Endothelial cell of umbilical vein (primary cell): ENCODE results near the gene FARP1. TPM values are rescaled to one million over a fixed set of nuclear protein-coding genes. Genes with fewer than 3 reads are reported as not detected.

Experiments
- BruUV-seq: library from RNA; stranded (reverse); fragments of 400-500 nt; replicated peaks from 2 replicates; lab custom pipeline; 2021; lab: Mats Ljungman, UMichigan
- CTCF ChIA-PET: fragments of 300-600, 350-600 bp; sonication (Branson Sonifier 250); formaldehyde crosslinking; loops from one replicate; lab custom pipeline; 2021; ENCODE audit warnings: antibody characterized with exemption, inconsistent platforms; lab: Charles Lee
- POLR2A ChIA-PET: fragments of 300-600, 350-600 bp; sonication (Branson Sonifier 250); formaldehyde crosslinking; loops from one replicate; lab custom pipeline; 2021; ENCODE audit warnings: antibody characterized with exemption, inconsistent platforms; lab: Charles Lee
- DNase-seq: peaks from one replicate; pipeline ENCODE4 v3.0.0-alpha.2; 2011; ENCODE audit warnings: low read depth, low spot score
- FAIRE-seq: peaks from 2 replicates; lab custom pipeline; 2011; peaks lifted over from hg19 to GRCh38; lab: Jason Lieb, UNC
- H2AFZ ChIP-seq: 2 replicates; pipeline ENCODE4 v1.6.0; 2012; ENCODE audit warnings: low read depth, low read length, control low read depth, inconsistent platforms
- H3K27ac ChIP-seq: 2 replicates; pipeline ENCODE4 v1.5.1; 2011; ENCODE audit warnings: low read depth, mild to moderate bottlenecking, control low read depth, low read length, moderate library complexity; ENCODE audit not compliant: insufficient read depth
- H3K27me3 ChIP-seq, 2 experiments: 2 replicates each; pipeline versions ENCODE4 v1.6.0 to v1.6.1; 2011; ENCODE audit warnings: low read length in 2 of 2, mixed read lengths in 1 of 2; ENCODE audit not compliant: control insufficient read depth in 2 of 2, insufficient read depth in 2 of 2
- H3K36me3 ChIP-seq, 2 experiments: 2 replicates in 1 of 2; 3 replicates in 1 of 2; pipeline ENCODE4 v1.5.1; 2011; ENCODE audit warnings: low read length in 2 of 2, mild to moderate bottlenecking in 1 of 2, moderate library complexity in 1 of 2; ENCODE audit not compliant: control insufficient read depth in 2 of 2, insufficient read depth in 2 of 2; ENCODE audit errors: extremely low read depth in 1 of 2
- H3K4me1 ChIP-seq: 3 replicates; pipeline ENCODE4 v1.5.1; 2011; ENCODE audit warnings: mild to moderate bottlenecking, low read length; ENCODE audit not compliant: control insufficient read depth, insufficient read depth; ENCODE audit errors: extremely low read depth
- H3K4me2 ChIP-seq: 2 replicates; pipeline ENCODE4 v1.6.1; 2011; ENCODE audit warnings: low read length, control low read depth, mixed read lengths; ENCODE audit not compliant: insufficient read depth
- H3K4me3 ChIP-seq, 3 experiments: fragments of 200-600 bp in 1 of 3; sonication (generic), shearing (Covaris generic) in 1 of 3; replicated peaks in 1 of 3; 2 replicates each; pipeline ENCODE4 v1.5.1; 2011 to 2016; ENCODE audit warnings: control low read depth in 3 of 3, low read length in 3 of 3, mild to moderate bottlenecking in 2 of 3, inconsistent platforms in 1 of 3, low read depth in 1 of 3, moderate library complexity in 1 of 3; ENCODE audit not compliant: insufficient read depth in 1 of 3
- H3K79me2 ChIP-seq: 2 replicates; pipeline ENCODE4 v1.6.0; 2012; ENCODE audit warnings: low read length, inconsistent platforms; ENCODE audit not compliant: control insufficient read depth, insufficient read depth
- H3K9ac ChIP-seq: replicated peaks from 2 replicates; pipeline ENCODE3; 2011; ENCODE audit warnings: low read length, control low read depth; ENCODE audit not compliant: insufficient read depth; ENCODE audit errors: extremely low read depth
- H3K9me1 ChIP-seq: replicated peaks from 3 replicates; pipeline ENCODE4 v1.6.0; 2011; ENCODE audit warnings: mild to moderate bottlenecking, low read length; ENCODE audit not compliant: control insufficient read depth, insufficient read depth; ENCODE audit errors: extremely low read depth
- H3K9me3 ChIP-seq: replicated peaks from 2 replicates; pipeline ENCODE4 v1.5.1; 2012; ENCODE audit warnings: low read length, inconsistent platforms; ENCODE audit not compliant: control insufficient read depth, insufficient read depth
- H4K20me1 ChIP-seq: replicated peaks from 2 replicates; pipeline ENCODE3; 2011; ENCODE audit warnings: mild to moderate bottlenecking, low read length; ENCODE audit not compliant: control insufficient read depth, insufficient read depth; ENCODE audit errors: extremely low read depth
- CTCF ChIP-seq, 2 donors: IDR thresholded peaks; 1 replicate in 1 of 2; 2 replicates in 1 of 2; pipeline ENCODE4 v1.5.1; 2011; ENCODE audit warnings: low read length in 2 of 2, mild to moderate bottlenecking in 2 of 2, moderate library complexity in 2 of 2, control low read depth in 1 of 2, inconsistent platforms in 1 of 2, low read depth in 1 of 2; ENCODE audit not compliant: insufficient read depth in 1 of 2; ENCODE audit errors: extremely low read depth in 1 of 2
- EZH2 ChIP-seq: IDR thresholded peaks from 2 replicates; pipeline ENCODE4 v1.6.1; 2012; ENCODE audit warnings: borderline replicate concordance, low read depth, mild to moderate bottlenecking, moderate library complexity, low read length, inconsistent platforms; ENCODE audit not compliant: severe bottlenecking
- FOS ChIP-seq: IDR thresholded peaks from 2 replicates; pipeline ENCODE4 v1.6.1; 2011; ENCODE audit warnings: mild to moderate bottlenecking, low read length, moderate library complexity, borderline replicate concordance; ENCODE audit not compliant: insufficient read depth
- GATA2 ChIP-seq: IDR thresholded peaks from 2 replicates; pipeline ENCODE4 v1.7.0; 2011; ENCODE audit warnings: low read depth, mild to moderate bottlenecking, moderate library complexity, mixed read lengths, low read length; ENCODE audit not compliant: insufficient read length, insufficient read depth
- JUN ChIP-seq: IDR thresholded peaks from 2 replicates; pipeline ENCODE4 v1.6.1; 2011; ENCODE audit warnings: borderline replicate concordance, low read depth; ENCODE audit not compliant: insufficient read length, insufficient read depth
- MYC ChIP-seq: IDR thresholded peaks from one replicate; pipeline ENCODE4 v1.6.1; 2011; ENCODE audit warnings: mild to moderate bottlenecking, low read depth, low read length
- POLR2A ChIP-seq: IDR thresholded peaks from 2 replicates; pipeline ENCODE4 v1.6.1; 2012; ENCODE audit warnings: low read depth, mild to moderate bottlenecking, control low read depth, low read length
- POLR2AphosphoS5 ChIP-seq: IDR thresholded peaks from 2 replicates; pipeline ENCODE4 v1.6.1; 2012; ENCODE audit warnings: low read depth, mild to moderate bottlenecking, control low read depth, low read length, moderate library complexity; ENCODE audit not compliant: insufficient read depth
- dilution Hi-C: fragments of 300-500 bp; cut with MboI; formaldehyde crosslinking; loops from one replicate; pipeline ENCODE4 v1.15.0; 2019; ENCODE audit warnings: low sequenced_read_pairs; ENCODE audit not compliant: extremely low pct_ligation_motif_present
- intact Hi-C: fragments of 100-400 bp; cut with micrococcal nuclease; formaldehyde crosslinking; loops from one replicate; pipeline ENCODE4 v1.10.0; 2022
- polyA plus RNA-seq, 4 experiments: library from polyadenylated mRNA; depleted of rRNA in 3 of 4; stranded (reverse) in 3 of 4; unstranded in 1 of 4; fragments of >200 nt; gene quantifications; 2 replicates each; pipeline versions ENCODE4 v1.2.1 to v1.2.3, GENCODE V29; 2011 to 2012; ENCODE audit warnings: missing spikeins in 1 of 4
- total RNA-seq: library from RNA; stranded (reverse); gene quantifications from 2 replicates; pipeline ENCODE4 v1.2.3, GENCODE V29; 2021
- TF ChIP-seq, protein P1 (sequence below): IDR thresholded peaks from 2 replicates; pipeline ENCODE4 v1.6.1; 2011; ENCODE audit not compliant: insufficient read depth, insufficient read length

The FARP1 gene
- total and polyA plus RNA-seq, 2 donors (not counting 3 experiments of a cell fraction or from before 2014, with no cell fraction given): 19.0 to 77.7 TPM

DNA sequence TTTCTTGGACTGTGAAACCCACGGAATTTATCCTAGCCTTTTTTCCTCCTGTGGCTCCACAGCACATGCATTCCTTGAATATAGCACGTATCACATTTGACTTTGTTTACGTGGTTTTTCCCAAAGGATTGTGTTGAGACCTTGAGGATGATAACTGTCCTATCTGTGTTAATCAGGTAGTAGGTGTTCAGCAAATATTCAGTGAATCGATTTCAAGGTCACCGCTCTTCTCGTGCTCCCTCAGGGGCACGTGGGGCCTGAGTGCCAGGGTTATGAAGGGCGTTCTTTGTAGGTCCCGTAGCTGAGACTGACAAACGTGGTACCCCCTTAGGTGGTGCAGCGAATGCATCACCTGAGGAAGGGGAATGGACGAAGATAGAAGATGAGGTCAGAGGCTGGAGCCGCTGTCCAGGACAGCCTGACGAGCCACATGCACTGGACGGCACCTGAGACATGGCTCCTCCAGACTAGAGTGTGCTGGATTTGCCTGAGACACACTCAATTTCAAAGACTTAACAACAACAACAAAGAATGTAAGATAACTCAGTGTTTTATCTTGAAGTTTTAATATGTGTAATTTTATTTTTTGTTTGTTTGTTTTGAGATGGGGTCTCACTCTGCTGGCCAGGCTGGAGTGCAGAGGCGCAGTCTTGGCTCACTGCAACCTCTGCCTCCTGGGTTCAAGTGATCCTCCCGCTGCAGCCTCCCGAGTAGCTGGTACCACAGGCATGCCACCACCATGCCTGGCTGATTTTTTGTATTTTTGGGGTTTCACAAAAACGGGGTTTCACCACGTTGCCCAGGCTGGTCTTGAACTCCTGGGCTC is 165.4 kb downstream of the FARP1 start:
- no peak overlapping the region for H3K4me3 ChIP-seq
- CTCF ChIA-PET: interaction anchor here (0.7 kb wide), 1 partner anchor 65 kb away, joined by 4 read pairs; no protein-coding TSS in a partner anchor
- intact Hi-C loops (no loop called here), dilution Hi-C loops (no loop called here)
- POLR2A ChIA-PET: interaction anchor here (0.6 kb wide), 1 partner anchor 1194 kb away, joined by 3 read pairs; no protein-coding TSS in a partner anchor
- DNase-seq (no peak), FAIRE-seq (no peak)
- no peaks in the 10 kb centered on the region for H3K79me2 ChIP-seq
- H4K20me1 ChIP-seq: no peaks in the 10 kb centered on the region
- H3K4me1 ChIP-seq: peaks cover 8% of the 10 kb centered on the region
- H3K9me1 ChIP-seq: no peaks in the 10 kb centered on the region
- no peaks in the 10 kb centered on the region for H3K9me3 ChIP-seq
- no peak for TF ChIP-seq JUN
- no peak for TF ChIP-seq GATA2
- TF ChIP-seq POLR2AphosphoS5: no peak
- TF ChIP-seq FOS: no peak
- TF ChIP-seq, protein P1, sequence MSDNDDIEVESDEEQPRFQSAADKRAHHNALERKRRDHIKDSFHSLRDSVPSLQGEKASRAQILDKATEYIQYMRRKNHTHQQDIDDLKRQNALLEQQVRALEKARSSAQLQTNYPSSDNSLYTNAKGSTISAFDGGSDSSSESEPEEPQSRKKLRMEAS: no peak
- no peak for TF ChIP-seq CTCF (IDR thresholded peaks at IDR 0.05; ENCODE audit: extremely low read depth in 1 of 2, insufficient read depth in 1 of 2, low read depth in 1 of 2, low read length in 2 of 2)
- TF ChIP-seq EZH2: no peak
- TF ChIP-seq MYC: no peak
- TF ChIP-seq POLR2A: no peak
- H3K9ac ChIP-seq: no peak overlapping the region
- no peak overlapping the region for H3K27ac ChIP-seq
- no peak overlapping the region for H3K4me2 ChIP-seq
- no peaks in the 10 kb centered on the region for H3K27me3 ChIP-seq
- no TSS peak for BruUV-seq
- H2AFZ ChIP-seq: no peak overlapping the region
- H3K36me3 ChIP-seq: no peaks in the 10 kb centered on the region
